Activated CD8-positive, alpha-beta memory T cell treated with anti-CD3 and anti-CD28 coated beads, Interleukin-2, amount 50 U/mL, for 4 hours (primary cell): Measurements from ENCODE around the gene ZNF200.
A peak's percentile ranks its signal among the peaks of the same experiment; 100 is the strongest.
"Not testable (repeated sequence)": the region's sequence is repeated elsewhere in the genome, so short reads cannot be mapped to it uniquely, and the experiment has no call there.

Experiments used
- DNase-seq: peaks from one replicate; pipeline ENCODE4 v3.0.0-alpha.2; 2020

The ZNF200 gene

GRCh38 chr16:3234857-3235561 lies at the start of gene ZNF200:
Gene ZNF200, minus strand, starts transcription at chr16:3235158. Its CDS starts 1,403 bp downstream, at chr16:3233755.
- DNase-seq, result peak; percentile 92

- no peak for DNase-seq
Measured at GRCh38 chr16:3283543-3284447, 48.8 kb upstream of the ZNF200 start.

GRCh38 chr16:3282730-3283542 lies 48.0 kb upstream of the ZNF200 start, which contains the start of gene ZNF263:
Gene ZNF263, plus strand, starts transcription at chr16:3283491. Its CDS starts 328 bp downstream, at chr16:3283819.
- DNase-seq, result peak; percentile 91

- DNase-seq, result no peak
Measured at GRCh38 chr16:3282103-3282729, 47.3 kb upstream of the ZNF200 start.

GRCh38 chr16:3281222-3281820 lies 46.4 kb upstream of the ZNF200 start:
- DNase-seq, result no peak

- DNase-seq, result no peak
Measured at GRCh38 chr16:3276679-3277078, 41.7 kb upstream of the ZNF200 start.

- no peak for DNase-seq
Measured at GRCh38 chr16:3274947-3275346, 40.0 kb upstream of the ZNF200 start.

- no peak for DNase-seq
Measured at GRCh38 chr16:3274490-3274889, 39.5 kb upstream of the ZNF200 start.

- not testable (repeated sequence) for DNase-seq
Measured at GRCh38 chr16:3271281-3271680, 36.3 kb upstream of the ZNF200 start.

GRCh38 chr16:3270718-3271117 lies 35.8 kb upstream of the ZNF200 start:
- DNase-seq, result not testable (repeated sequence)

- DNase-seq, result no peak
Measured at GRCh38 chr16:3268294-3268693, 33.3 kb upstream of the ZNF200 start.

- DNase-seq, result no peak
Measured at GRCh38 chr16:3266873-3267537, 32.0 kb upstream of the ZNF200 start.

GRCh38 chr16:3264137-3265036 lies 29.4 kb upstream of the ZNF200 start:
- DNase-seq, result peak; percentile 95

GRCh38 chr16:3262517-3262916 lies 27.6 kb upstream of the ZNF200 start:
- DNase-seq, result no peak

- DNase-seq, result no peak
Measured at GRCh38 chr16:3259836-3260235, 24.9 kb upstream of the ZNF200 start.

GRCh38 chr16:3256866-3257465 lies 22.0 kb upstream of the ZNF200 start:
- no peak for DNase-seq

GRCh38 chr16:3256146-3256865 lies 21.3 kb upstream of the ZNF200 start, which contains the start of gene MEFV:
Gene MEFV, minus strand, starts transcription at chr16:3256633. Its CDS starts 46 bp downstream, at chr16:3256587.
- no peak for DNase-seq

- DNase-seq, result no peak
Measured at GRCh38 chr16:3254309-3254708, 19.4 kb upstream of the ZNF200 start.

GRCh38 chr16:3252967-3253366 lies 18.0 kb upstream of the ZNF200 start:
- DNase-seq, result no peak
